K562 (cell line): ENCODE results near the gene RHOB. TPM values are rescaled to one million over a fixed set of nuclear protein-coding genes. Genes with fewer than 3 reads are reported as not detected.

ENCODE experiments used
- ARID2 ChIP-seq: fragments of 450-650 bp; IDR thresholded peaks from 2 replicates; pipeline ENCODE4 v1.6.1; 2017; ENCODE audit warnings: antibody characterized with exemption, mild to moderate bottlenecking
- ATF6 ChIP-seq: sonication (generic); formaldehyde crosslinking; IDR thresholded peaks from 2 replicates; pipeline ENCODE4 v1.4.0; 2020; ENCODE audit warnings: mild to moderate bottlenecking, missing genetic modification reagents
- CBX2 ChIP-seq: fragments of 200-600 bp; sonication (generic); IDR thresholded peaks from one replicate; pipeline ENCODE4 v1.6.1; 2012; ENCODE audit warnings: mild to moderate bottlenecking, low read length, inconsistent platforms; ENCODE audit not compliant: insufficient read depth, poor library complexity, severe bottlenecking
- ELF2 ChIP-seq: fragments of 250-450 bp; sonication (Bioruptor Pico); IDR thresholded peaks from 2 replicates; pipeline ENCODE4 v1.5.0; 2021; ENCODE audit warnings: mild to moderate bottlenecking
- ERF ChIP-seq: fragments of 450-650 bp; formaldehyde crosslinking; IDR thresholded peaks from 2 replicates; pipeline ENCODE4 v1.4.0; 2020; ENCODE audit warnings: mild to moderate bottlenecking, mixed read lengths
- HDAC2 ChIP-seq: fragments of 450-650 bp; IDR thresholded peaks from 2 replicates; pipeline ENCODE4 v1.6.1; 2016; ENCODE audit warnings: mild to moderate bottlenecking
- HNRNPK ChIP-seq: fragments of 200-400 bp; formaldehyde crosslinking; IDR thresholded peaks from one replicate; pipeline ENCODE4 v1.6.1; 2018; ENCODE audit warnings: mild to moderate bottlenecking, low read depth, low read length; ENCODE audit not compliant: poor library complexity, severe bottlenecking
- MEF2A ChIP-seq: IDR thresholded peaks from 2 replicates; pipeline ENCODE4 v1.6.1; 2011; ENCODE audit warnings: low read depth, mild to moderate bottlenecking, low read length, moderate library complexity; ENCODE audit not compliant: control insufficient read depth
- MITF ChIP-seq: IDR thresholded peaks from 2 replicates; pipeline ENCODE4 v1.6.1; 2014; ENCODE audit warnings: antibody characterized with exemption
- MTA2 ChIP-seq: fragments of 450-650 bp; IDR thresholded peaks from 2 replicates; pipeline ENCODE4 v1.6.1; 2016; ENCODE audit warnings: low read depth
- OTX1 ChIP-seq: fragments of 450-650 bp; formaldehyde crosslinking; IDR thresholded peaks from 2 replicates; pipeline ENCODE4 v1.4.0; 2022; ENCODE audit warnings: mild to moderate bottlenecking
- PHB2 ChIP-seq: fragments of 450-650 bp; IDR thresholded peaks from 2 replicates; pipeline ENCODE4 v1.6.1; 2017; ENCODE audit warnings: low read depth
- PML ChIP-seq: IDR thresholded peaks from 2 replicates; pipeline ENCODE4 v1.6.1; 2012; ENCODE audit warnings: low read length, inconsistent platforms
- POLR2H ChIP-seq: IDR thresholded peaks from 2 replicates; pipeline ENCODE4 v1.6.1; 2016; ENCODE audit warnings: missing genetic modification characterization, low read depth, mild to moderate bottlenecking, control low read depth, missing compliant biosample characterization, moderate library complexity
- RBM22 ChIP-seq: fragments of 200-400 bp; formaldehyde crosslinking; IDR thresholded peaks from 2 replicates; pipeline ENCODE4 v1.6.1; 2018; ENCODE audit warnings: low read length, low read depth; ENCODE audit not compliant: poor library complexity, severe bottlenecking
- SMC3 ChIP-seq: conservative IDR thresholded peaks from 2 replicates; pipeline ENCODE4 v1.6.1; 2011; ENCODE audit warnings: low read depth, low read length, improper control_type of control experiment; ENCODE audit not compliant: insufficient read depth
- TCF15 ChIP-seq: fragments of 250-450 bp; sonication (Bioruptor Pico); IDR thresholded peaks from 2 replicates; pipeline ENCODE4 v1.8.0; 2022; ENCODE audit warnings: moderate library complexity, mild to moderate bottlenecking, inconsistent platforms
- TEAD2 ChIP-seq: fragments of 450-650 bp; IDR thresholded peaks from 2 replicates; pipeline ENCODE4 v1.6.1; 2016; ENCODE audit warnings: missing genetic modification characterization, control low read depth, missing compliant biosample characterization
- TFAP4 ChIP-seq: sonication (generic); formaldehyde crosslinking; IDR thresholded peaks from 2 replicates; pipeline ENCODE4 v1.8.0; 2022; ENCODE audit warnings: missing genetic modification reagents, mild to moderate bottlenecking, moderate library complexity, borderline replicate concordance
- U2AF2 ChIP-seq: fragments of 200-400 bp; formaldehyde crosslinking; optimal IDR thresholded peaks from 2 replicates; pipeline ENCODE3; 2017; ENCODE audit warnings: low read depth, mild to moderate bottlenecking, low read length
- ZNF586 ChIP-seq: fragments of 450-650 bp; formaldehyde crosslinking; conservative IDR thresholded peaks from 2 replicates; pipeline ENCODE4 v1.4.0; 2020; ENCODE audit warnings: mild to moderate bottlenecking, moderate library complexity
- polyA plus RNA-seq, 8 experiments: library from polyadenylated mRNA; depleted of rRNA in 4 of 8; stranded (reverse) in 5 of 8; unstranded in 3 of 8; fragments of >200 nt; fragmentation: Nextera tagmentation in 2 of 8; fragmentation: Illumina TruSeq in 1 of 8; extraction: Ambion mirVana in 2 of 8; extraction: Trizol in 1 of 8; gene quantifications; 2 replicates each; pipeline versions ENCODE4 v1.2.1 to v1.2.3, GENCODE V29; 2011 to 2014; ENCODE audit warnings: inconsistent platforms in 1 of 8, missing spikeins in 1 of 8
- total RNA-seq, 7 experiments: library from RNA; depleted of rRNA in 6 of 7; stranded (reverse); fragments of >200 nt in 6 of 7; fragmentation: Illumina TruSeq in 2 of 7; extraction: Trizol in 2 of 7; gene quantifications; 2 replicates each; pipeline versions ENCODE4 v1.2.1 to v1.2.3, GENCODE V29; 2011 to 2021; ENCODE audit warnings: low replicate concordance in 1 of 7
- TF ChIP-seq, protein P1 (sequence below): fragments of 250-450 bp; sonication (Bioruptor Pico); IDR thresholded peaks from 2 replicates; pipeline ENCODE4 v1.8.0; 2022; ENCODE audit warnings: inconsistent platforms

Gene RHOB
- total and polyA plus RNA-seq, 9 of the 15 experiments (the other 6 are each of a cell fraction or from before 2014, with no cell fraction given), result 0.07 to 4.8 (median 1.1) TPM

DNA sequence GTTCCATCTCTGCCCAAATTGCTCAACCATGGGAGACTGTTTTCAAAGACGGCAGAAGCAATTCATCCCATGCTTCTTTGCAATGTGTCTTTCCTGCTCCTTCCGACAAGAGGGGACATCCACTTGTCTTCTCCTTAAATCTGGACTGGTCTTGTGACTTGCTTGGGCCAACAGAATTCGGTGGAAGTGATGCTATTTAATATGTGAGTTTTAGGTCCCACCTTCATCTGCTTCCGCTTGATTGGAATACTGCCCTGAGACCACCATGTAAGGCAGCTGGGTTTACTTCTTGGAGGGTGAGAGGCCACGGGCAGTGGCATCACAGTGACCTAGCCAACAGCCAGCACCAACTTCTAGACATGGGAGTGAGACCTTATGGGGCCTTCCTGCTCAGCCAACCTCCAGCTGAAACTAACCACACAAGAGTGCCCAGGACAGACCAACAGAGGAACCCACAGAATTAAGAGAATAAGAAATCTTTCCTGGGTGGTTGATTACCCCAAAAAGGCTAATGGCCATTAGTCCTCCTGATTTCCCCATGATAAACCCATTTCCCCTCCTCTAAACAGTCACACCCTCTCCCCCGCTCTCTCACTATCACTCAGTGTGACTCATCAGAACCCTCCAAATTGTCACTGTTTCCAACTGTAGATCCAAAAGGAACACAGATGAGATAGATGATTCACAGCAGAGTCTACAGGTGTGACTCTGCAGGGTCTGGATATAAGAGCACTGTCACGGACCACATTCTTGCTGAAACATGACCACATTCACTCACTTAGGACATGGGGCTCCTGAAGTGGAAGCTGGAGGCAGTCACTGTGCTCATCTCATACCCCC is 16.2 kb upstream of the RHOB start (continued):
- TF ChIP-seq ATF6 (no peak), CBX2 (no peak), ELF2 (no peak), ERF (CRISPR knock-in tag) (peak; percentile 22; the same call in 1 of the 2 replicates), RBM22 (no peak), ARID2 (no peak), MTA2 (peak; percentile 26; the same call in 1 of the 2 replicates), HDAC2 (0 out of 2 replicates have a peak, but pooled peaks have one; percentile 51), PML (no peak), MEF2A (no peak), MITF (no peak), SMC3 (no peak), U2AF2 (no peak), TFAP4 (CRISPR knock-in tag) (no peak), TEAD2 (tag) (no peak), ZNF586 (CRISPR knock-in tag) (no peak), PHB2 (no peak), TCF15 (CRISPR knock-in tag) (no peak), OTX1 (CRISPR knock-in tag) (no peak), HNRNPK (no peak), POLR2H (tag) (no peak)
- TF ChIP-seq, protein P1, sequence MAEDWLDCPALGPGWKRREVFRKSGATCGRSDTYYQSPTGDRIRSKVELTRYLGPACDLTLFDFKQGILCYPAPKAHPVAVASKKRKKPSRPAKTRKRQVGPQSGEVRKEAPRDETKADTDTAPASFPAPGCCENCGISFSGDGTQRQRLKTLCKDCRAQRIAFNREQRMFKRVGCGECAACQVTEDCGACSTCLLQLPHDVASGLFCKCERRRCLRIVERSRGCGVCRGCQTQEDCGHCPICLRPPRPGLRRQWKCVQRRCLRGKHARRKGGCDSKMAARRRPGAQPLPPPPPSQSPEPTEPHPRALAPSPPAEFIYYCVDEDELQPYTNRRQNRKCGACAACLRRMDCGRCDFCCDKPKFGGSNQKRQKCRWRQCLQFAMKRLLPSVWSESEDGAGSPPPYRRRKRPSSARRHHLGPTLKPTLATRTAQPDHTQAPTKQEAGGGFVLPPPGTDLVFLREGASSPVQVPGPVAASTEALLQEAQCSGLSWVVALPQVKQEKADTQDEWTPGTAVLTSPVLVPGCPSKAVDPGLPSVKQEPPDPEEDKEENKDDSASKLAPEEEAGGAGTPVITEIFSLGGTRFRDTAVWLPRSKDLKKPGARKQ (CRISPR knock-in tag), result no peak
